CMK (cell line): ENCODE results near the gene SMIM1.

ENCODE experiments used
- DNase-seq: peaks from one replicate; pipeline ENCODE4 v3.0.0-alpha.2; 2010; ENCODE audit warnings: low read depth

Gene SMIM1

GRCh38 chr1:3777078-3777547 is 4.6 kb downstream of the SMIM1 start:
- DNase-seq, result no peak

- DNase-seq, result no peak
These were observed 5.4 kb downstream of the SMIM1 start for GRCh38 chr1:3777647-3778589.

- DNase-seq, result no peak
These were observed 6.2 kb downstream of the SMIM1 start for GRCh38 chr1:3778590-3779264.

GRCh38 chr1:3779265-3779911 is 6.8 kb downstream of the SMIM1 start:
- no peak for DNase-seq

GRCh38 chr1:3779912-3780416 is 7.4 kb downstream of the SMIM1 start:
- no peak for DNase-seq

- DNase-seq, result no peak
These were observed 8.4 kb downstream of the SMIM1 start for GRCh38 chr1:3780901-3781300.

- DNase-seq, result no peak
These were observed 11.3 kb downstream of the SMIM1 start for GRCh38 chr1:3783651-3784474.

GRCh38 chr1:3785045-3785444 is 12.5 kb downstream of the SMIM1 start:
- DNase-seq, result no peak

GRCh38 chr1:3785456-3786157 is 13.1 kb downstream of the SMIM1 start:
- no peak for DNase-seq

- DNase-seq, result no peak
These were observed 14.2 kb downstream of the SMIM1 start for GRCh38 chr1:3786468-3787348.

GRCh38 chr1:3787349-3787715 is 14.8 kb downstream of the SMIM1 start:
- DNase-seq, result no peak

- no peak for DNase-seq
These were observed 15.4 kb downstream of the SMIM1 start for GRCh38 chr1:3787745-3788605.

- DNase-seq, result no peak
These were observed 16.3 kb downstream of the SMIM1 start for GRCh38 chr1:3788756-3789420.

- no peak for DNase-seq
These were observed 17.1 kb downstream of the SMIM1 start for GRCh38 chr1:3789421-3790300.

- no peak for DNase-seq
These were observed 18.0 kb downstream of the SMIM1 start for GRCh38 chr1:3790500-3790923.

- DNase-seq, result no peak
These were observed 18.4 kb downstream of the SMIM1 start for GRCh38 chr1:3790952-3791351.

- DNase-seq, result no peak
These were observed 23.1 kb downstream of the SMIM1 start for GRCh38 chr1:3795453-3796214.
